NK-92 (cell line): ENCODE measurements around the gene RDH13.
A peak's percentile ranks its signal among the peaks of the same experiment; 100 is the strongest.
"Not testable (repeated sequence)": the region's sequence is repeated elsewhere in the genome, so short reads cannot be mapped to it uniquely, and the experiment has no call there.

Experiments used
- DNase-seq: peaks from one replicate; lab custom pipeline; 2025; ENCODE audit not compliant: unreplicated experiment; lab: John Stamatoyannopoulos, UW

The RDH13 gene

GRCh38 chr19:55062735-55063491 is at the start of gene RDH13:
TSS of gene RDH13 (minus strand) at chr19:55063148. CDS start at chr19:55063032, 116 bp downstream.
- DNase-seq = peak; percentile 77

GRCh38 chr19:55112246-55112776 is 49.4 kb upstream of the RDH13 start:
- no peak for DNase-seq

- DNase-seq = no peak
Measured at GRCh38 chr19:55111238-55111831, 48.4 kb upstream of the RDH13 start.

- DNase-seq = no peak
Measured at GRCh38 chr19:55109527-55110291, 46.8 kb upstream of the RDH13 start.

- DNase-seq = not testable (repeated sequence)
Measured at GRCh38 chr19:55107252-55107651, 44.3 kb upstream of the RDH13 start.

GRCh38 chr19:55106591-55106990 is 43.6 kb upstream of the RDH13 start:
- DNase-seq = no peak

- DNase-seq = no peak
Measured at GRCh38 chr19:55105237-55105636, 42.3 kb upstream of the RDH13 start.

- no peak for DNase-seq
Measured at GRCh38 chr19:55103190-55103589, 40.2 kb upstream of the RDH13 start.

GRCh38 chr19:55101261-55101660 is 38.3 kb upstream of the RDH13 start:
- DNase-seq = no peak

GRCh38 chr19:55099557-55100506 is 36.9 kb upstream of the RDH13 start:
- DNase-seq = no peak

- no peak for DNase-seq
Measured at GRCh38 chr19:55098716-55099556, 36.0 kb upstream of the RDH13 start.

GRCh38 chr19:55097864-55098715 is 35.1 kb upstream of the RDH13 start:
- no peak for DNase-seq

- no peak for DNase-seq
Measured at GRCh38 chr19:55096061-55096701, 33.2 kb upstream of the RDH13 start.

- no peak for DNase-seq
Measured at GRCh38 chr19:55095260-55096060, 32.5 kb upstream of the RDH13 start.

GRCh38 chr19:55094456-55095259 is 31.7 kb upstream of the RDH13 start:
- DNase-seq = no peak

- no peak for DNase-seq
Measured at GRCh38 chr19:55092423-55093318, 29.7 kb upstream of the RDH13 start.
